Osteoblast (primary cell): ENCODE data around the gene C13orf42. TPM values are rescaled to one million over a fixed set of nuclear protein-coding genes. Genes with fewer than 3 reads are reported as not detected.
"Not testable (repeated sequence)": the region's sequence is repeated elsewhere in the genome, so short reads cannot be mapped to it uniquely, and the experiment has no call there.

Experiments
- DNase-seq: peaks from one replicate; pipeline ENCODE4 v3.0.0; 2011; ENCODE audit warnings: low spot score, mixed read lengths; ENCODE audit not compliant: insufficient read length; ENCODE audit errors: missing footprints
- H2AFZ ChIP-seq: 2 replicates; pipeline ENCODE4 v1.6.0; 2011; ENCODE audit warnings: mild to moderate bottlenecking, low read length
- H3K27ac ChIP-seq: 2 replicates; pipeline ENCODE4 v1.5.1; 2011; ENCODE audit warnings: mild to moderate bottlenecking, low read depth, low read length, moderate library complexity
- H3K27me3 ChIP-seq: 2 replicates; pipeline ENCODE4 v1.6.0; 2012; ENCODE audit warnings: mild to moderate bottlenecking, control low read depth, inconsistent platforms, low read length, moderate library complexity; ENCODE audit not compliant: insufficient read depth
- H3K36me3 ChIP-seq: 2 replicates; pipeline ENCODE4 v1.5.1; 2011; ENCODE audit warnings: mild to moderate bottlenecking, low read length, control low read depth, moderate library complexity; ENCODE audit not compliant: insufficient read depth
- H3K4me1 ChIP-seq: 2 replicates; pipeline ENCODE4 v1.5.1; 2011; ENCODE audit warnings: mild to moderate bottlenecking, low read length, control low read depth, moderate library complexity; ENCODE audit not compliant: insufficient read depth
- H3K4me2 ChIP-seq: 2 replicates; pipeline ENCODE4 v1.6.0; 2011; ENCODE audit warnings: mild to moderate bottlenecking, low read length; ENCODE audit not compliant: insufficient read depth
- H3K4me3 ChIP-seq: fragments of 200-600 bp; sonication (generic); 3 replicates; pipeline ENCODE4 v1.5.1; 2012; ENCODE audit warnings: mild to moderate bottlenecking, low read length, inconsistent platforms; ENCODE audit not compliant: insufficient read depth
- H3K79me2 ChIP-seq: 2 replicates; pipeline ENCODE4 v1.6.0; 2012; ENCODE audit warnings: mild to moderate bottlenecking, low read length, control low read depth, inconsistent platforms; ENCODE audit not compliant: insufficient read depth
- H3K9me3 ChIP-seq: 2 replicates; pipeline ENCODE4 v1.5.1; 2011; ENCODE audit warnings: low read depth, low read length, control low read depth
- H4K20me1 ChIP-seq: 2 replicates; pipeline ENCODE4 v1.6.0; 2012; ENCODE audit warnings: mild to moderate bottlenecking, low read length, control low read depth; ENCODE audit not compliant: insufficient read depth
- total RNA-seq: library from RNA; depleted of rRNA; stranded (reverse); fragments of >200 nt; gene quantifications from 2 replicates; pipeline ENCODE4 v1.2.3, GENCODE V29; 2012
- TF ChIP-seq, protein P1 (sequence below): IDR thresholded peaks from 2 replicates; pipeline ENCODE4 v1.5.1; 2011; ENCODE audit warnings: mild to moderate bottlenecking, low read depth, low read length, moderate library complexity; ENCODE audit errors: extremely low read depth

Gene C13orf42
- total RNA-seq, 1 donor = not detected

DNA sequence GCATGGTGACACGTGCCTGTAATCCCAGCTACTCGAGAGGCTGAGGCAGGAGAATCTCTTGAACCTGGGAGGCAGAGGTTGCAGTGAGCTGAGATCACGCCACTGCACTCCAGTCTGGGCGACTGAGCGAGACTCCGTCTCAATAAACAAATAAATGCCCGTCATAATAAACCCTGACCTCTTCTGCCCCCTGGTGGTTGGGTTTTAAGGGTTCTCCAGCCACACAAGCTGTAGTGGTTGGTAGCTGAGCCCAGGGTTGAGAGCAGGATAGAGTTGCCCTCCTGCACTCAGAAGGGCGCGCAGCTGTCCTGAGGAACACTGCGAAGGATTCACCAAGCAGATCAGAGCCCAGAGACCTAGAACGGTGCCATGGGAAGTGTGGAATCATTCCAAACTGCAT is 9.8 kb upstream of the C13orf42 start:
- H3K27ac ChIP-seq, H2AFZ ChIP-seq, H3K4me2 ChIP-seq: not testable (repeated sequence)

GRCh38 chr13:51118809-51119431 is 7.8 kb upstream of the C13orf42 start:
- H4K20me1 ChIP-seq = no peaks in the 10 kb centered on the region

More for the DNA sequence above, 9.8 kb upstream of the C13orf42 start:
- H3K4me1 ChIP-seq, H3K79me2 ChIP-seq, H3K4me3 ChIP-seq, H4K20me1 ChIP-seq, H3K9me3 ChIP-seq, H3K36me3 ChIP-seq, DNase-seq: not testable (repeated sequence)
- H3K27me3 ChIP-seq = peaks cover 24% of the 10 kb centered on the region
- TF ChIP-seq, protein P1, sequence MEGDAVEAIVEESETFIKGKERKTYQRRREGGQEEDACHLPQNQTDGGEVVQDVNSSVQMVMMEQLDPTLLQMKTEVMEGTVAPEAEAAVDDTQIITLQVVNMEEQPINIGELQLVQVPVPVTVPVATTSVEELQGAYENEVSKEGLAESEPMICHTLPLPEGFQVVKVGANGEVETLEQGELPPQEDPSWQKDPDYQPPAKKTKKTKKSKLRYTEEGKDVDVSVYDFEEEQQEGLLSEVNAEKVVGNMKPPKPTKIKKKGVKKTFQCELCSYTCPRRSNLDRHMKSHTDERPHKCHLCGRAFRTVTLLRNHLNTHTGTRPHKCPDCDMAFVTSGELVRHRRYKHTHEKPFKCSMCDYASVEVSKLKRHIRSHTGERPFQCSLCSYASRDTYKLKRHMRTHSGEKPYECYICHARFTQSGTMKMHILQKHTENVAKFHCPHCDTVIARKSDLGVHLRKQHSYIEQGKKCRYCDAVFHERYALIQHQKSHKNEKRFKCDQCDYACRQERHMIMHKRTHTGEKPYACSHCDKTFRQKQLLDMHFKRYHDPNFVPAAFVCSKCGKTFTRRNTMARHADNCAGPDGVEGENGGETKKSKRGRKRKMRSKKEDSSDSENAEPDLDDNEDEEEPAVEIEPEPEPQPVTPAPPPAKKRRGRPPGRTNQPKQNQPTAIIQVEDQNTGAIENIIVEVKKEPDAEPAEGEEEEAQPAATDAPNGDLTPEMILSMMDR = peak; percentile 39

GRCh38 chr13:51113969-51114368 is 2.9 kb upstream of the C13orf42 start:
- Histone ChIP-seq H3K27me3 (peaks cover 31% of the 10 kb centered on the region), H3K4me3 (no peak overlapping the region), H3K9me3 (no peaks in the 10 kb centered on the region), H2AFZ (no peak overlapping the region), H3K79me2 (no peaks in the 10 kb centered on the region), H4K20me1 (no peaks in the 10 kb centered on the region), H3K36me3 (no peaks in the 10 kb centered on the region), H3K4me1 (no peaks in the 10 kb centered on the region), H3K27ac (no peak overlapping the region), H3K4me2 (no peak overlapping the region)
- DNase-seq = no peak
- TF ChIP-seq, protein P1 = no peak

More at GRCh38 chr13:51118809-51119431, 7.8 kb upstream of the C13orf42 start:
- no peak overlapping the region for H3K4me3 ChIP-seq
- H3K9me3 ChIP-seq = no peaks in the 10 kb centered on the region
- H3K4me2 ChIP-seq = no peak overlapping the region
- H3K36me3 ChIP-seq = no peaks in the 10 kb centered on the region
- no peak overlapping the region for H3K27ac ChIP-seq
- TF ChIP-seq, protein P1 = no peak
- H3K4me1 ChIP-seq = no peaks in the 10 kb centered on the region
- DNase-seq = peak; percentile 46
- H2AFZ ChIP-seq = no peak overlapping the region
- H3K27me3 ChIP-seq = peaks cover 15% of the 10 kb centered on the region
- no peaks in the 10 kb centered on the region for H3K79me2 ChIP-seq

GRCh38 chr13:51113186-51113881 is 2.3 kb upstream of the C13orf42 start:
- no peak for DNase-seq
- H3K27me3 ChIP-seq = peaks cover 31% of the 10 kb centered on the region

More at GRCh38 chr13:51113186-51113881, 2.3 kb upstream of the C13orf42 start:
- no peak overlapping the region for H3K4me2 ChIP-seq
- no peak overlapping the region for H2AFZ ChIP-seq
- no peaks in the 10 kb centered on the region for H3K36me3 ChIP-seq
- H3K79me2 ChIP-seq = no peaks in the 10 kb centered on the region
- no peaks in the 10 kb centered on the region for H4K20me1 ChIP-seq
- no peaks in the 10 kb centered on the region for H3K9me3 ChIP-seq
- no peaks in the 10 kb centered on the region for H3K4me1 ChIP-seq
- H3K4me3 ChIP-seq = no peak overlapping the region
- TF ChIP-seq, protein P1 = no peak
- no peak overlapping the region for H3K27ac ChIP-seq
